H9 (cell line): ENCODE data around the gene ABCD1. TPM values are rescaled to one million over a fixed set of nuclear protein-coding genes. Genes with fewer than 3 reads are reported as not detected.

Experiments
- DNase-seq: peaks from one replicate; pipeline ENCODE4 v3.0.0-alpha.2; 2017
- H2AFZ ChIP-seq: one replicate; pipeline ENCODE4 v1.6.1; 2013; ENCODE audit warnings: mild to moderate bottlenecking, low read length, control low read depth, moderate library complexity
- H2AK5ac ChIP-seq: 2 replicates; pipeline ENCODE4 v1.6.1; 2013; ENCODE audit warnings: low read length, control low read depth, mixed read lengths; ENCODE audit not compliant: insufficient read length
- H2BK120ac ChIP-seq: one replicate; pipeline ENCODE4 v1.6.1; 2013; ENCODE audit warnings: low read depth, mild to moderate bottlenecking, low read length, control low read depth, inconsistent platforms; ENCODE audit not compliant: poor library complexity, severe bottlenecking
- H2BK12ac ChIP-seq: 2 replicates; pipeline ENCODE4 v1.6.1; 2013; ENCODE audit warnings: low read length, control low read depth, mixed read lengths, low read depth; ENCODE audit not compliant: insufficient read length
- H2BK15ac ChIP-seq: 2 replicates; pipeline ENCODE4 v1.6.1; 2013; ENCODE audit warnings: low read depth, low read length, control low read depth
- H2BK20ac ChIP-seq: one replicate; pipeline ENCODE4 v1.6.1; 2013; ENCODE audit warnings: low read depth, mild to moderate bottlenecking, low read length, control low read depth, inconsistent platforms; ENCODE audit not compliant: poor library complexity, severe bottlenecking
- H2BK5ac ChIP-seq: 2 replicates; pipeline ENCODE4 v1.6.1; 2013; ENCODE audit warnings: low read length, control low read depth, mixed read lengths; ENCODE audit not compliant: insufficient read length
- H3K14ac ChIP-seq: 2 replicates; pipeline ENCODE4 v1.6.1; 2013; ENCODE audit warnings: low read length, control low read depth; ENCODE audit not compliant: insufficient read depth
- H3K18ac ChIP-seq: 2 replicates; pipeline ENCODE4 v1.6.1; 2013; ENCODE audit warnings: low read depth, mild to moderate bottlenecking, mixed read lengths, low read length, control low read depth; ENCODE audit not compliant: insufficient read length
- H3K23ac ChIP-seq: 2 replicates; pipeline ENCODE4 v1.6.1; 2013; ENCODE audit warnings: low read length, control low read depth, mixed read lengths, low read depth; ENCODE audit not compliant: insufficient read length
- H3K23me2 ChIP-seq: 2 replicates; pipeline ENCODE4 v1.6.1; 2013; ENCODE audit warnings: low read depth, mild to moderate bottlenecking, mixed read lengths, low read length, control low read depth; ENCODE audit not compliant: insufficient read length, poor library complexity, severe bottlenecking
- H3K27ac ChIP-seq: 2 replicates; pipeline ENCODE4 v1.5.1; 2013; ENCODE audit warnings: low read length, control low read depth, mixed read lengths, low read depth; ENCODE audit not compliant: insufficient read length
- H3K27me3 ChIP-seq: 2 replicates; pipeline ENCODE4 v1.6.1; 2013; ENCODE audit warnings: low read length, control low read depth, inconsistent platforms; ENCODE audit not compliant: insufficient read depth
- H3K4ac ChIP-seq: 2 replicates; pipeline ENCODE4 v1.6.1; 2013; ENCODE audit warnings: low read depth, mild to moderate bottlenecking, control low read depth, inconsistent platforms, low read length, moderate library complexity
- H3K4me1 ChIP-seq: 2 replicates; pipeline ENCODE4 v1.6.1; 2013; ENCODE audit warnings: low read length, control low read depth, inconsistent platforms; ENCODE audit not compliant: insufficient read depth
- H3K4me2 ChIP-seq: 2 replicates; pipeline ENCODE4 v1.6.1; 2013; ENCODE audit warnings: low read length, control low read depth, mixed read lengths; ENCODE audit not compliant: insufficient read length, insufficient read depth
- H3K56ac ChIP-seq: 2 replicates; pipeline ENCODE4 v1.6.1; 2013; ENCODE audit warnings: low read depth, mild to moderate bottlenecking, mixed read lengths, low read length, control low read depth; ENCODE audit not compliant: insufficient read length
- H3K79me1 ChIP-seq: 2 replicates; pipeline ENCODE4 v1.6.1; 2013; ENCODE audit warnings: low read depth, mild to moderate bottlenecking, moderate library complexity, low read length, control low read depth, inconsistent platforms; ENCODE audit not compliant: insufficient read depth, poor library complexity, severe bottlenecking
- H3K79me2 ChIP-seq: 2 replicates; pipeline ENCODE4 v1.6.1; 2013; ENCODE audit warnings: low read length, control low read depth, inconsistent platforms; ENCODE audit not compliant: insufficient read depth
- H3K9ac ChIP-seq: 2 replicates; pipeline ENCODE4 v1.6.1; 2013; ENCODE audit warnings: low read length, control low read depth, mixed read lengths; ENCODE audit not compliant: insufficient read length; ENCODE audit errors: extremely low read depth
- H3K9me3 ChIP-seq: one replicate; pipeline ENCODE4 v1.6.1; 2013; ENCODE audit warnings: low read depth, low read length, inconsistent platforms; ENCODE audit not compliant: control insufficient read depth
- H3T11ph ChIP-seq: one replicate; pipeline ENCODE4 v1.6.1; 2013; ENCODE audit warnings: mild to moderate bottlenecking, low read length, control low read depth, inconsistent platforms
- H4K20me1 ChIP-seq: one replicate; pipeline ENCODE4 v1.6.1; 2013; ENCODE audit not compliant: control insufficient read depth, insufficient read length, insufficient read depth
- H4K5ac ChIP-seq: 2 replicates; pipeline ENCODE4 v1.6.1; 2013; ENCODE audit warnings: low read depth, mild to moderate bottlenecking, mixed read lengths, low read length, control low read depth; ENCODE audit not compliant: insufficient read length
- H4K8ac ChIP-seq: replicated peaks from 2 replicates; pipeline ENCODE4 v1.6.1; 2013; ENCODE audit warnings: low read length, control low read depth, mixed read lengths, low read depth; ENCODE audit not compliant: insufficient read length
- H4K91ac ChIP-seq: 2 replicates; pipeline ENCODE4 v1.6.1; 2013; ENCODE audit warnings: low read depth, mild to moderate bottlenecking, moderate library complexity, mixed read lengths, low read length, control low read depth; ENCODE audit not compliant: insufficient read length
- H3K27ac Mint-ChIP-seq, 3 experiments: 2 replicates in 2 of 3; 3 replicates in 1 of 3; pipeline ENCODE4 v1.8.0; 2020 to 2021; ENCODE audit warnings: mixed read lengths in 3 of 3, mild to moderate bottlenecking in 1 of 3, moderate library complexity in 1 of 3
- H3K27me3 Mint-ChIP-seq: 2 replicates; pipeline ENCODE4 v1.8.0; 2021; ENCODE audit warnings: low read depth, mild to moderate bottlenecking, moderate library complexity, mixed read lengths
- H3K36me3 Mint-ChIP-seq, 3 experiments: 2 replicates in 2 of 3; 3 replicates in 1 of 3; pipeline ENCODE4 v1.8.0; 2020 to 2021; ENCODE audit warnings: low read depth in 3 of 3, mixed read lengths in 3 of 3; ENCODE audit not compliant: insufficient read depth in 1 of 3
- H3K4me1 Mint-ChIP-seq, 2 experiments: 2 replicates each; pipeline ENCODE4 v1.8.0; 2020; ENCODE audit warnings: mixed read lengths in 2 of 2
- H3K4me3 Mint-ChIP-seq, 2 experiments: 2 replicates in 1 of 2; 3 replicates in 1 of 2; pipeline ENCODE4 v1.8.0; 2020 to 2021; ENCODE audit warnings: mild to moderate bottlenecking in 2 of 2, mixed read lengths in 2 of 2, moderate library complexity in 1 of 2
- H3K9me3 Mint-ChIP-seq, 2 experiments: 2 replicates in 1 of 2; 3 replicates in 1 of 2; pipeline ENCODE4 v1.8.0; 2020; ENCODE audit warnings: mild to moderate bottlenecking in 2 of 2, mixed read lengths in 2 of 2, moderate library complexity in 1 of 2
- CTCF ChIP-seq: fragments of 200-600 bp; sonication (generic); conservative IDR thresholded peaks from 3 replicates; pipeline ENCODE4 v1.8.0; 2021; ENCODE audit warnings: antibody characterized with exemption, mild to moderate bottlenecking
- WGBS: extraction: QIAGEN DNeasy Blood & Tissue Kit; methylation state at CpG from one replicate; pipeline ENCODE4 v1.1.7; 2013; ENCODE audit warnings: missing lambda C conversion rate, low lambda C conversion rate, mixed read lengths; ENCODE audit not compliant: insufficient read length; ENCODE audit errors: extremely low coverage; 5-methylcytosine and 5-hydroxymethylcytosine counted together
- total RNA-seq: library from RNA; stranded (reverse); gene quantifications from 2 replicates; pipeline ENCODE4 v1.2.1, GENCODE V29; 2021

Gene ABCD1
- total RNA-seq, 1 experiment from 2014 or later, result 11.1 TPM

GRCh38 chrX:153725832-153726285 lies 1.2 kb downstream of the ABCD1 start:
- Histone ChIP-seq H3K79me2 (peaks cover 10% of the 10 kb centered on the region; the same call in 1 of the 2 replicates), H3K4ac (no peak overlapping the region), H2AFZ (no peak overlapping the region), H3K9me3 (peaks cover 26% of the 10 kb centered on the region), H2BK15ac (no peak overlapping the region), H3K4me1 (no peaks in the 10 kb centered on the region), H4K20me1 (no peaks in the 10 kb centered on the region), H3K27me3 (no peaks in the 10 kb centered on the region), H3K23me2 (peaks cover 4% of the 10 kb centered on the region), H2AK5ac (no peak overlapping the region), H3K27ac (no peak overlapping the region), H3K18ac (no peak overlapping the region), H2BK5ac (no peak overlapping the region), H2BK20ac (no peak overlapping the region), H3K14ac (no peak overlapping the region), H4K91ac (no peak overlapping the region), H3K4me2 (no peak overlapping the region), H3K23ac (no peak overlapping the region), H4K8ac (no peak overlapping the region), H3K9ac (no peak overlapping the region), H2BK12ac (no peak overlapping the region), H3K79me1 (no peaks in the 10 kb centered on the region), H2BK120ac (no peak overlapping the region), H3K56ac (no peak overlapping the region), H4K5ac (no peak overlapping the region), H3T11ph (no peak overlapping the region)
- Mint-ChIP-seq H3K9me3 (peaks cover 51 to 61% of the 10 kb centered on the region in 2 experiments), H3K27me3 (no peaks in the 10 kb centered on the region), H3K4me3 (peak overlapping the region; percentile 21 to 66; a peak in 3 of 5 replicates), H3K27ac (no peak overlapping the region), H3K4me1 (peaks cover 10 to 20% of the 10 kb centered on the region in 2 experiments), H3K36me3 (peaks cover 8 to 33% (median 29%) of the 10 kb centered on the region in 3 experiments)
- no peak for DNase-seq
- WGBS, result no CpG with 5 or more reads among the region's 35 CpGs
- no peak for TF ChIP-seq CTCF
